GM21529 (cell line): ENCODE measurements around the gene VPS11.
"Not testable (repeated sequence)": the region's sequence is repeated elsewhere in the genome, so short reads cannot be mapped to it uniquely, and the experiment has no call there.

Experiments
- ATAC-seq: cut with Tn5 transposase; IDR thresholded peaks from one replicate; pipeline ENCODE4 v1.9.1; 2021; ENCODE audit not compliant: unreplicated experiment

The VPS11 gene

GRCh38 chr11:119101759-119102423, 34.3 kb downstream of the VPS11 start, which contains the start of gene DPAGT1:
DPAGT1 (minus strand) TSS chr11:119101853; CDS start chr11:119101655, 198 bp downstream.
- ATAC-seq: peak; percentile 75

GRCh38 chr11:119103161-119103664, 35.6 kb downstream of the VPS11 start:
- ATAC-seq: not testable (repeated sequence)

GRCh38 chr11:119103793-119104192, 36.2 kb downstream of the VPS11 start:
- no peak for ATAC-seq

GRCh38 chr11:119106564-119107537, 39.2 kb downstream of the VPS11 start, which contains the start of gene C2CD2L:
C2CD2L (plus strand) TSS chr11:119107344; CDS start chr11:119107742, 398 bp downstream.
- ATAC-seq: peak; percentile 77

DNA sequence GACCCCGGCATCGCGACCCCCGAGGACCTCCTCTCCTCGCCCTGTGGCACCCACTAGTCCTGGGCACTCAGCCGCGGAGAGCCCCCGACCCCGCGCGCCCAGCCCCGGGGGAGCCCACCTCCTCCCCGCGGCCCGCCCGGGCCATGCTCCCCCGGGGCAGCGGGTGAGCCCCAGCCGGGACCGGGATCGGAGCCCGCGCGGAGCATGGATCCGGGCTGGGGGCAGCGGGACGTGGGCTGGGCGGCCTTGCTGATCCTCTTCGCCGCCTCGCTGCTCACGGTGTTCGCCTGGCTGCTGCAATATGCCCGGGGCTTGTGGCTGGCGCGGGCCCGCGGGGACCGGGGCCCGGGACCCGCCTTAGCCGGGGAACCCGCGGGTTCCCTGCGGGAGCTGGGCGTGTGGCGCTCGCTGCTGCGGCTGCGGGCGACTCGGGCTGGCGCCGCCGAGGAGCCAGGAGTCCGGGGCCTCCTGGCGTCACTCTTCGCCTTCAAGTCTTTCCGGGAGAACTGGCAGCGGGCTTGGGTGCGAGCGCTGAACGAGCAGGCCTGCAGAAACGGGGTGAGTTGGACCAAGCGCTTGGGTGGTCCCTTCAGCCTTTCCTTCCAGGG, 40.0 kb downstream of the VPS11 start:
- ATAC-seq: peak; percentile 30

GRCh38 chr11:119108146-119108856, 40.7 kb downstream of the VPS11 start:
- ATAC-seq: no peak

- no peak for ATAC-seq
These were observed 41.2 kb downstream of the VPS11 start for GRCh38 chr11:119108857-119109221.

- no peak for ATAC-seq
These were observed 42.2 kb downstream of the VPS11 start for GRCh38 chr11:119109843-119110242.

DNA sequence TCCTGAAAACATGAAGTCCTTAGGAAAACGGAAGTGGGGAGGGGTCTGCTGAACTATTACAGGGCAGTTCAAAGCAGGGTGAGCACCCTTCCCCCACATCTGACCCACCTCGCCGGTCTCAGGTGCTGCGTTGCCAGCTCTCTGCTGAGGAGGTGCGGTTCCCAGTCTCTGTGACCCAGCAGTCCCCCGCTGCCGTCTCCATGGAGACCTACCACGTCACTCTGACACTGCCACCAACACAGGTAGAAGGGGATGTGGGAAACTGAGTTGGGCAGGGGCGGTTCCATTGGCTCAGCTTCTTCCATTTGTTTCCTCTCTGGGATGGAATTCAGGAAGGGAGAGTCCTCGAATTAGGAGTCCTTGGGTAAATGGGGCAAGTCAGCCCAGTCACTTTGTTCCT, 42.8 kb downstream of the VPS11 start:
- no peak for ATAC-seq

DNA sequence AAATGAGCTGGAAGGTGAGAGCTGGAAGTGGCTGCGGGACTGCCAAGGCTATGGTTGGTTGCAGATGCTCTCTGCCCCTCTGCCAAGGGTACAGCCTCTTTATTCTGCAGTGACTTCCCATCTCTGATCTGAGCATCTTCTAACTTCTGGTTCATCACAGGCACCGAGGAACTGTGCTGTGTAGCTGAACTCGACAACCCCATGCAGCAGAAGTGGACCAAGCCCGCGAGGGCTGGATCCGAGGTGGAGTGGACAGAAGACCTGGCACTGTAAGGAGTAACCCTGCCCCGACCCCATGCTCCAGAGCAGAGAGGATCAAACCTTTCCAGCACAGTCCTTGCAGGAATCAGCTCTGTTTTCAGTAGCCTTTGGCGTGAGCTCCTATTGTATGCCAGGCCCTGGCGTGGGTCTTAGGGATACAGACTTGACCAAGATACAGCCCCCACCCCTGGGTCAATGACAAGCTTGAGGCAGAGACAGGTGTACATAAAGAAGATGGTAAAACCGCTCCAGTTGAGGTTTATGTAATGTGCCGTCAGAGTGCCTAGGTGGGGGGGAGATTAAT, 43.8 kb downstream of the VPS11 start:
- no peak for ATAC-seq

GRCh38 chr11:119112314-119113020, 44.8 kb downstream of the VPS11 start:
- ATAC-seq: no peak

- ATAC-seq: no peak
These were observed 46.1 kb downstream of the VPS11 start for GRCh38 chr11:119113716-119114115.

- ATAC-seq: no peak
These were observed 46.7 kb downstream of the VPS11 start for GRCh38 chr11:119114351-119114750.

GRCh38 chr11:119115484-119116234, 48.0 kb downstream of the VPS11 start:
- ATAC-seq: no peak

DNA sequence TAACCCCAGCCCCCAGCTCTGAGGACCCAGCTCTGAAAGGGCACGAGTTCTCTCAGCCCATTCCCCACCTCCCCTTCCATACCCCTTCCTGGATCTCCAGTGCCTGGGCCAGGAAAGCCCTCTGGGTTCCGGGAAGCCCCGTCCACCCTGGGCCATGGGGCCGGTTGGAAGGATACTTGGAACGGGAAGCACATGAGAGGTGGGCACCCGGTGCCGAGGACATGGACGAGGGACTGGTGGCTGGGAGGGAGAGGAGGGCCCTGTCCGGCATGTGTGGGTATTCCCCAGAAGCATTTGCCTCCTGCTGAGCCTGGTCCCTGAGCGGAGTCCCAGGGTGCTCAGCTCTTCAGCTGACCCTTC, 48.6 kb downstream of the VPS11 start:
- no peak for ATAC-seq

DNA sequence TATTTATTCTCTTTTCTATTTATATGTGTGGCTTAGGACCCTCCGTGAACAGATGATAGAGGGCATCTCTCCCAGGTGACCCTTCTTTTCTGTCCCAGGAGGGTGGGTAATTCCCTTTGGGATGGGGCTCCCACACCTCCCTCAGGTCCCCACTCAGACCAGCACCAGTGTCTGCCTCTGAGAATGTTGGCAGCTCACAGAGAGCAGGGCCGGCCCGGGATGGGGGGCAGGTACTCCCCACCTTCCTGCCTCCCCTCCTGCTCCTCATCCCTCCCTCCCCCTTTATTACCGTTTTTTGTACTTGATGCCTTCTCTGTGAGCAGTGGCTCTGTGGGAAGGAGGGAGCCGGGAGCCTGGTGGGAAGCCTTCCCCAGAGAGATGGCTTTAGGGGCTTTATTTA, 49.0 kb downstream of the VPS11 start:
- ATAC-seq: no peak

GRCh38 chr11:119117004-119117706, 49.5 kb downstream of the VPS11 start:
- no peak for ATAC-seq

GRCh38 chr11:119118227-119118626, 50.6 kb downstream of the VPS11 start:
- ATAC-seq: no peak
